Hematopoietic multipotent progenitor cell treated with erythropoietin and hydrocortisone succinate and interleukin-3 and kit ligand, for 17 days (in vitro differentiated cells): ENCODE results near the gene TP53RK.

ENCODE experiments used
- DNase-seq: peaks from one replicate; pipeline ENCODE4 v3.0.0-alpha.2; 2015; ENCODE audit warnings: low spot score

Gene TP53RK

DNA sequence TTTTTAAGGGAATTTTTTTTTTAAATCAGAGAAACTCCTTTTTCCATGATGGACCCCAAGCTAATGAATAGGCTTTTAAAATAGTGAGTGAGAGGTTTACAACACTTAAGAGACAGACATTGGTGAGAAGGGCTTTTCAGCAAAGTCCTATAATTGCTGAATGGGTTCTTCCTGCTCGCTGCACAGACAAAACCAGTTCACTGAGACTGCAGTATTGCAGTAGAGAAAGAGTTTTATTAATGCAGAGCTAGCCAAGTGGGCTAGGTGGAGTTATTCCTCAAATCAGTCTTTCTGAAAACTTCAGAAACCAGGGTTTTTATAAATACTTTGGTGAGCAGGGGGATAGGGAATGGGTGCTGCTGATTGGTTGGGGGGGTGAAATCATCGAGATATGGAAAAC is 17.0 kb upstream of the TP53RK start:
- no peak for DNase-seq

DNA sequence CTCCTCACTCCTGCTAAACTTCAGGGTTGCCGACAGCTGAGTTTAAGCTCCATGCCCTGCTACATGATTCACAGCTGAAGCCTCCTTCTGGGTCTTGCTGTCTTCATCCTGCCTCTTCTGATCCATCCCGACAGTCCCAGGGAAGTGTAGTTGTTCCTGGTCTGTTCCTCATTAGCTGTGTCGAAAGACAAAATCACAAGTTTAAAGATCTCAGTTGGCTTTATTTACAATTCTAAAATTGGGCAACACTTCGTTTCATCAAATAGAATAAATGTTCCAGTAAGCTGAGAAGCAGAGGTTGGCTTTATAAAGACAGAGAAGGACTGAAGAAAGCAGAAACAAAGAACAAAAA is 16.1 kb upstream of the TP53RK start:
- DNase-seq: no peak

DNA sequence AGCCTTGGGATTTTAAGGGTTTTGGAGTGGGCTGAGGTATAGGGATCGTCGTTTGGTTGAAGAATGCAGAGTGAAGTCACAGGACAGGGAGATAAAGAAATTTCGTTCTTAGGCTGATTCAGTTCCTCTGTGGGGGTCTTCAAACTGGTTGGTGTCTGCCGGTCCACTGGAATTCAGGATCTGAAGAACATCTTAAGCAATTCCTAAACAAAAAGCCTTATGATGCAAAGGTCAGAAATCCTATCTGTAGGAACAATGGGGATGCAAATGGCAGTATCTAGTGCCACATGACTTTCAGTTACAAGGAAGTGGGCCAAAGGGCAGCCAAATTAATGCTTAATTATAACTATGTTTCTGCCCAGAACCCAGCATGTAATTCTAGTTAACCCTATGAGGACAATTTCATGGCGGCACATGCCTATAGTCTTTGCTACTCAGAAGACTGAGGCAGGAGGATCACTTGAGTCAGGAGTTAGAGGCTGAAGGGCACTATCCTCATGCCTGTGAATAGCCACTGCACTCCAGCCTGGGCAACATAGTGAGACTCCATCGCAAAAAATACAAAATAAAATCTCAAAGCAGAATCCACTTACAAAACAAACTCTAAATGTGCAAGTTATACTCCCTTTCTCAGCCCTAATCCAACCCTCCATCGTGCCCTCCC is 15.6 kb upstream of the TP53RK start:
- DNase-seq: no peak

DNA sequence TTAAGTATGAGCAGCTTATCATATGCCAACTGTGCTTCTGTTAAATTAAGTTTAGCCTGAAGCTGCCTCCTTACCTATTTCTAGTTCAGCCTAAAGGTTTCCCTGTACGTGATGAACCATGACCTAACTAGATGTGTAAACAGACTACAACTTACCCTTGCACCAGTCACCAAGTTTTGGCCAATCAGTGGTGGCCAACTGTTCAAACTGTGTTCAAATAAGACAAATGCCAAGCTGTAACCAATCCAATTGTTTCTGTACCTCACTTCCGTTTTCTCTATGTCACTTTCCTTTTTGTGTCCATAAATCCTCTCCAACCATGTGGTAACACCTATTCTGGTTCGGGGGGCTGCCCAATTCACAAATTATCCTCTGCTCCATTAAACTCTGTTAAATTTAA is 14.2 kb upstream of the TP53RK start:
- DNase-seq: no peak

DNA sequence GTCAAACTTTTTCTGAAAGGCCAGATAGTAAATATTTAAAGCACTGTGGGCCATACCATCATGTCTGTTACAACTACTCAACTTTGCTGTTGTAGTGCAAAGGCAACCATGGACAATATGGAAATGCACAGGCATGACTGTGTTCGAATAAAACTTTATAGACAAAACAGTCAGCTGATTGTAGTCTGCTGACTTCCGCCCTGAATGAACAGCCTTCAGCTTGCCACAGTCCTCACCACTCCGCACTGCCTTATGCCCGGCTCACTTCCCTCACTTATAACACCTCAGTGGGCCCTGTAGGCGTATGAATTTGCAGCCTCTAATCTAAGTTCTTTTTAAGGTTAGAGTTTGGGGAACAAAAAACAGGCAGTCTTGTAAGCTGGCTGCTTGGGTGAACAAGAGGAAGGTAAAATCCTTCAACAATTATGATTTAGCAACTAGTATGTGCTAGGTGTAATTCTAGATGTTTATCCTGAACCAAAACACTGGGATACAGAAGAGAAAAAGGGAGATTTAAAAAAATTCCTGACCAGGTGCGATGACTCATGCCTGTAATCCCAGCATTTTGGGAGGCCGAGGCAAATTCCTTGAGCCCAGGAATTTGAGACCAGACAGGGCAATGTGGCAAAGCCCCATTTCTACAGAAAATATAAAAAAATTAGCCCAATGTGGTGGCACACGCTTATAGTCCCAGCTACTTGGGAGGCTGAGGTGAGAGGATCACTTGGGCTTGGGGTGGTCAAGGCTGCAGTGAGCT is 13.4 kb upstream of the TP53RK start:
- DNase-seq: no peak

DNA sequence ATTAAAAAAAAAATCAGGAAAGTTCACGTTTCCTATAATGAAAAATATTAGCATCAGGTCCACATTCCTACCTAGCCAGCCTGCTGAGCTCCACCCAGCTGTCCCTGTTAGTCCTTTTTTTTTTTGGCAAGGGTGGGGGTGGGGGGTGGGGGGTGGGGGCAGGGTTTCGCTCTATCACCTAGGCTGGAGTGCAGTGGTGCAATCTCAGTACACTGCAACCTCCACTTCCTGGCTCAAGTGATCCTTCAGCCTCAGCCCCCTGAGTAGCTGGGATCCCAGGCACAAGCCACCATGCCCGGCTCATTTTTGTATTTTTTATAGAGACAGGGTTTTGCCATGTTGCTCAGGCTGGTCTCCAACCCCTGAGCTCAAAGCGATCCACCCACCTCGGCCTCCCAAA is 12.7 kb upstream of the TP53RK start:
- DNase-seq: no peak

DNA sequence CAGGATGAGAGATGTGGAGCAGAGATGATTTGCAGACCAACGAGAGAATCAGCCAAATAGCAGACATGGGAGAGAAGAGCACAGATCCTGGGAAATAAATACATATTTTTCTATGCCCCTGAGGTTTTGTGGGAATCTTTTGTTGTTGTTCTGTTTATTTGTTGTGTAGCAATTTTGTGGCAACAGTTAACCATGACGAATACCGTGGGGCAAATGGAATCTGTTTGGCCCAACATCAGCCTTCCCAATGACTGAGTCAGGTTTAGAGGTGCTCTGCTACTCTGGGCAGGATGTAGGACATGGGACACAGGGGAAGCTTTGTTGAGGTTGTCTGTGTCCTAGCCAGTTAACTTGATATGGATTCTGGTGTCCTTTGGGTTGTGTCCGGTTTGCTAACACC is 12.3 kb upstream of the TP53RK start:
- DNase-seq: no peak

DNA sequence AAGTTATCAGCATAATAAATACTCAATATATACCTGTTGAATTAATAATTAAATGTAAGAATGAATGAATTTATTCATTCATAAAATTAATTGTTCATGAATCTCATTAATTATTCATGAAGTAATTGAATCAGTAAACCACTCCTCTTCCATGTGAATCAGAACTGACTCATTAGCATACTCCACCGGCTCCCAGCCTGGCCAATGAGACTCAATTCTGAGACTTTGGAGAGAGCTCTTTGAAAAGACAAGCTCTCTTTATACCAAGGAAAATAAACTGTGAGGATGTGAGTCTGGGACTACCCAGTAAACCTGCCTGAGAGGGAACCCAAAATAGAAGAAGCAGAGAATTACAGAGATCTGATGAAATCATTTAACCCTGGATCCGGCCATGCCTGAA is 11.8 kb upstream of the TP53RK start:
- DNase-seq: no peak

DNA sequence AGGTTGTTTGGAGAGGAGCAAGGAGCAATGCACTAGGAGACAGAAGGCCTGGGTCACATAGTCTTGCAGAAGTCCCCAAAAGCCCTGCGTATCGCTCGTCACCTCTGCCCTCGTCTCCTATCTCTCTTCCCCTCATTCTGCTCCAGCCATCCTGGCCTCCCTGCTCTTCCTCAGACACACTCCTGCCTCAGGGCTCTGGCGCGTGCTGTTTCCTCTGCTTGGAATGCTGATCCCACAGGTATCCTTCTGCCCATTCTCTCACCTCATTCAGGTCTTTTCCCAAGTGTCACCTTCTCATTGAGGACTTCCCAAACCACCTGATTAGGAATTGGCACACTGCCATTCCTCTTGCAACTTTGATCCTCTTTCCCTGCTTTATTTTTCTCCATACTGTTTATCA is 11.2 kb upstream of the TP53RK start:
- no peak for DNase-seq

DNA sequence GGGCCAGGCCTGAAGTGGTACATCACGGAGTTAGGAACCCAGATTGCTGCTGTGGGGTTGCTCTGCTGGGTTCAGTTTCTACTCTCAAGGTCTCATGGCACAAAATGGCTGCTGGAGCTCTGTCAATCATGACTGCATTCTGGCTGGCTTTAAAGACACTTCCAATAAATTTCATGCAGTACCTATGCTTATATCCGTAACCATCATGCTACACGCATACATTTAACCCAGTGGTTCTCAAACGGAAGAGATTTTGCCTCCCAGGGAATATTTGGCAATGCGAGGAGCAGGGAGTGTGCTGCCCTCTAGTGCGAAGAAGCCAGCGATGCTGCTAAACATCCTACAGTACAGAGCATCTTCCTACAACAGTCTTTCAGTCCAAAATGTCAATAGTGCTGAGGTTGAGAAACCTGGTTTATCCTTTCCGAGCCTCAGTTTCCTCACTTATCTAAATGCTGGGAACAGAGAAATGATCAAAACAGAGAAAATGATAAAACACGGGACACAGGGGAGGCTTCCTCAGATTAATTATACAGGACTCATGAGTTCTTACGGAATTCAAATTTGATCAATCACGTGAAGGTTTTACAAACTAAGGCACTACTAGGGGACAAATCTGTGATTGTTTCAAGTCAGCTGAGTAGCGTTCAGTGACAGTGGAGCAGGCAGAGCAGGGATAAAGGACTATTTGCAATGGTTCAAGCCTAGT is 10.6 kb upstream of the TP53RK start:
- peak; percentile 23 for DNase-seq

DNA sequence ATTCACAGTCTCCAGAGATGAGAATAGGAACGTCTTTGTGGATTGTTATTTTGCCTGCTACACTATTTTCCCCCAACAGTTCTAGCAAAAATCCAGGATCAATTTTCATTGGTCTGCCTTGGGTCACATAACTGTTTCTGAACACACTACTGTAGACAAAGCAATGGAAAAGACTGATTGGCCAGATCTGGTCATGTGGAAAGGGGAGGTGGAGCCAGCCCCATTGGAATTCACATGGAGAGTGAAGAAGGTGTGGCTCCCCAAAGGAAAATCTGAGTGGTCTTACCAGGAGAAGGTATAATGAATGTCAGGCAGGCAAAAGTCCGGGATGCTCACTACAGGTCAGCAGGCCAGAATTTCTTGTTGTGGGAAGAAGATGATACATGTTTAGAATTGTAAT is 9.5 kb upstream of the TP53RK start:
- DNase-seq: no peak

DNA sequence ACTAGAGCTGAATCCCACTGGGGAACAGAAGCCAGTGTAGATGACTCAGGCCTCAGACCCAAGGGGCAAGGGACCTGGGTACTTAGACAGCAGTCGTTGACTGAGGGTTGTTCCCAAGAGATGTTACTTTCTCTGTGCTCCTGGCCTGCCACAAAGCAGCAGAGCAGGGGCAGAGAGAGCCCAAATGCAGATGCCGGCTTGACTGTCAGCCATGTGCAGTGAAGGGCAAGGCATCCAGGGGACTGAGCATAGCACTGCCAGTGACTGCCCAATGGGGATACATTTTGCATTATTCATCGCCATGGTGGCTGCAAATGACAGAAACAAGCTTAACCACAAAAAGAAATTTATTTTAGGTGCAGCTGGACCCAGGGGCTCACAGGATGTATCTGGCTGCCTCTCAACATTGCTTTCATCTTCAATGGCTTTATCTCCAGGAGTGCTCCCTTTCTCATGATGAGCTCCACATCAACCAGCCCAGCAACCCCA is 7.6 kb upstream of the TP53RK start:
- no peak for DNase-seq

DNA sequence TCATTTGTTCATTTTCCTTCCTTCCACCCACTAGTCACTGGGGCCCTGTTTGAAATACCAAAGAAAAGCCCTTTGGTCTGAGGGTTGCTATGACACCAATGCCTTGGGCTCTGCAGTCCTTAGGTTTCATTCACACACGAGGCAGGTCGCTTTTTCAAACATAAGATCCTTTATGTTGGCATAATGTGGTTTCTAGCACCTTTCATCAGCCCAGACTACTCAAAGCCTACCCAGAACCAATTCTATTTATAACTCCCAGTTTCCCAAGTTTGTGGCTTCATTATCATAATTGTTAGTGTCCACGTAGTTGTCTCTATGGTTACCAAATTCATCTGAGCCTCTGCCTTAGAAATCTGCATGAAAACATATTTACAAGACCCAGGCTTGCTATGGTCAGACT is 6.6 kb upstream of the TP53RK start:
- no peak for DNase-seq

DNA sequence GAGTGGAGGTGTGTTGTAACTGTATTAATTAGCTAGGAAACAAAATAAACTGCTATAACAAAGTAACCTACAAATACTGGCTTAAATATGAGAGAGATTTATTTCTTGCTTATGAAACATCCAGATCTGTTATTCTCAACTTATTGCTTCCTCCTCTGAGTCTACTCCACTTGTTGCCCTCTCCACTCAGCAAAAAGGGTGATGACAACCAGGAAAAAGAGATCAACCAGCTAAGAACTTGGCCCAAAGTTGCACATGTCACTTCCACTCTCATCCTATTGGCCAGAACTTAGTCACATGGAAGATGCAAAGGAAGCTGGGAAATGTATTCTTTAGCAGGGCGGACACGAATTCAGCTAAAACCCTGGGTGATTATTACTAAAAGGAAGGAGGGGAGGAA is 5.2 kb upstream of the TP53RK start:
- DNase-seq: peak; percentile 41

DNA sequence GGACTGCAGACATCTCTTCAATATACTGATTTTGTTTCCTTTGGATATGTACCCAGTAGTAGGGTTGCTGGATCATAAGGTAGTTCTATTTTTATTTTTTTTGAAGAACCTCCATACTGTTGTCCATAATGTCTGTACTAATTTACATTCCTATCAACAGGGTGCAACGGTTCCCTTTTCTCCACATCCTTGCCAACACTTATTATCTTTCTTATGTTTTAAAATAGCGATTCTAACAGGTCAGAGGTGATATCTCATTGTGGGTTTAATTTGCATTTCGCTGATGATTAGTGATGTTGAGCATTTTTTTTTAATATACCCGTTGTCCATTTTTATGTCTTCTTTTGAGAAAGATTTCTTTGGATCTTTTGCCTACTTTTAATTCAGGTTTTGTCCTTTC is 2.0 kb upstream of the TP53RK start:
- no peak for DNase-seq

DNA sequence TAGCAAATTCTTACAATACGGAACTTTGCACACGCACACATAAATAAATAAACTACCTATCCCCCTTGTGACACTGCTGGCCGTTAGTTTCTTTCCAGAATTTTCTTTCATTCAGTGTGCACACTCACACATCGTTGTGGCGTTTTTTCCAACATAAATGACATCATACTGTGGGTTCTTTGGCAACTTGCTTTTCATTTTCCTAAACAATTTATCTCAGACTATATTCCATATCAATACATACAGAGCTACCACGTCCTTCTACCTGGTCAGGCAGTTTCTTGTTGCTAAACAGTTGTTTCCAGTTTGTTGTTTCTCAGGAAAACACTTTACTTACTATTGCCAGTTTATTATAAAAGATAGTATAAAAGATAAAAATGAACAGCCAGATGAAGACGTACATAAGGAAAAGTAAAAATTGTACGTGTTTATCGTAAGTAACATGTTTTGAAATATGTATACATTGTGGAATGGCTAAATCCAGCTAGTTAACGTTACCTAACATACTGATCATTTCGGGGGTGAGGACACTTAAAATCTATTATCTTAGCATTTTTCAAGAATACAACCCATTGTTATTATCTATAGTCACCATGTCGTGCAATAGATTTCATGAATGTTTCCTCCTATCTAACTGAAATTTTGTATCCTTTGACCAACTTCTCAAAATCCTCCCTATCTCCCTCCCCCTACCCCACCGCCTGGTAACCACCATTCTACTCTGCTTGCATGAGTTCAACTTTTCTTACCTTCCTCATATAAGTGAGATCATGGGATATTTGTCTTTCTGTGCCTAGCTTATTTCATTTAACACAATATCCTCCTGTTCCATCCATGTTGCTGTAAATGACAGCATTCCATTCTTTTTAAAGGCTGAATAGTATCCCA is 1.2 kb upstream of the TP53RK start:
- peak; percentile 38 for DNase-seq

DNA sequence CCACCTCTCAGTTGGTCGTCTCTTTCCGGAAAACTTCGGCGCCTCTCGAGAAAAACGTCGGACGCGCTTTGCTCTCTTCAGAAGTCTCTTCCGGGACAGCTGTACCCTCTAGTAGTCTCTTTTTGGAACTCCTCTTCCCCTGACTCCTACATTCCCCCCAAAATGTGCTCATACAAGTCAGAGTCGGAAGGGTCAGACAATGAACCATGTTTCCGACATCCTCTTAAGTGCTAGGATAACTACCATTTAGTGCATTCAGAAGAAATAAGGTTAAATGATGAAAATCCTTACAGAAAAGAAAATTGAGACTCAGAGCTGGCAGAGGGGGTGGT is 476 bp upstream of the TP53RK start:
- DNase-seq: no peak

DNA sequence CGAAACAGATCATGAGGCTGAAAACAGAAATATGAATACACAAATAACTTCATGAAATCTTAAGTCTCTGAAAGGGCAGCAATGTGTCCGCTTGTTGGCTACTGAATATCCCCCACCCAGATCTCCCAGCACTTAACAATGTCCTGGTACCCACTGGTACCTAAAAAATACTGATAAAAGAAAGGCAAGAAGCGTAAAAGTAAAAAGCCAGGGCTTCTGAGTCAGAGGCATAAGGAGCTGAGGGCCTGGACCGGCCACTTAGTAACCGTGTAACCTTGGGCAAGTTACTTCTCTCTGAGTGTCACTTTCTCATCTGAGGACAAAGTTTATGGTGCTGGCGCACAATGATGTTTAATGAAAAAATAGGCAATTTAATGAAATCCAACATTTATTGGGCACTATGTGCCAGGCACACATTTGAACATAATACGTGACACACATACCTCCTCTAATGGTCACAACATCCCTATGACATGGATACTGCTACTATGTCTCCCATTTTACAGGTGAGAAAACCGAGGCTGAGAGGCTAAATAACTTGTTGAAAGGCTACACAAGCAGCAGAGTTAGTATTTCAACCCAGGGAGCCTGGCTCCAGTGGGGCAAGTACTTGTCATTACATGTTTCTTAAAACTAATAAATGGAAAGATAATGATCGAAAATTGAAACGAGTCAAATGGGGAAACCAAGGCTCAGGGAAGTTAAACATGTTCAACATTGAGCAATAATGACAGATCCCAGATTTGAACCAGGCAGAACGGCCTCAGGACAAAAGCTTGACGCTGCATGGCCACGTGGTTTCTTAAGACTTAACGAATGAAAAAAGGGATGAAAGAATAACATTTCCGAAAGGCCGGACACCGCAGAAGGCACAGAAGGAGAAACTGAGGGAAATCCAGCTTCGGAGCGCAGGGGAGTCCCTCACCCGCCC is 828 bp downstream of the TP53RK start:
- DNase-seq: peak; percentile 16

DNA sequence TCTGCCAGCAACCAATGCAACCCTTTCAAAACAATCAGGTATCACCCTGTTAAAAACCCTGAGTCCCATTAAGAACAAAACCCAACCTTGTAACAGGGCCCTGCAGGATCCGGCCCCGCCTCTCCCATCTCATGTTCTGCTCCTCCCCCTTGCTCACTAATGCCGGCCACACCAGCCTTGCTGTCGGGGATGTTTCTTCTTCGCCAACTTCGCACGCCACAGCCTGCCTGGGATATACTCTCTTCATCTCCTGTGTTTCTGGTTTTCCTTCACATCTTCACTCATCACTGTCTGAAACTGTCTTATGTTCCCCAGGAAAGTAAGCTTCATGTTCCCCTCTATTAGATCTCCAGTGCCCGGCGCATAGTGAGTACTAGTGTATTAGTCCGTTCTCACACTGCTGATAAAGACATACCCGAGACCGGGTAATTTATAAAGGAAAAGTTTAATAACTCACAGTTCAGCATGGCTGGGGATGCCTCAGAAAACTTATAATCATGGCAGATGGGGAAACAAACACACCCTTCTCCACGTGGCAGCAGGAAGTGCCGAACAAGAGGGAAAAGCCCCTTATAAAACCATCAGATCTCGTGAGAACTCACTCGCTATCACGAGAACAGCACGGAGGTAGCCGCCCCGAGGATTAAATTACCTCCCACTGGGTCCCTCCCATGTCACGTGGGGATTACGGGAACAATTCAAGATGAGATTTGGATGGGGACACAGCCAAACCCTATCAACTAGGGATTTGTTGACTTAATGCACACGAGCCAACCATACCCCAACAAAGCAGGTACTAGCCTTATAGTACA is 5.1 kb downstream of the TP53RK start:
- DNase-seq: no peak

DNA sequence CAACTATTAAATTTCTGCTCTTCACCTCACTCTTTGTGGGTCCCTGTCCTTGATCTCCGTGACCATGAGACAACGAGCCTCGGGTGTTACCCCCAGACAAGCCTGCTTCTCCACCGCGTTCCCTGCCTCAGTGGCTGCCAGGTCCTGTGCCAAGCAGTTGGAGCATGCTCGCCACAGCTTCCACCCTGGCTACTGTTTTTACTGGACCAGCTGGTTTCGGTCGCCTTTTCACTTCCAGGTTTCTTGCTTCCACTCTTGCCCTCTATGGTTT is 5.6 kb downstream of the TP53RK start:
- DNase-seq: no peak
